HPDE6-E6E7 (cell line): ENCODE data around the gene LCN10.
"Not testable (repeated sequence)": the region's sequence is repeated elsewhere in the genome, so short reads cannot be mapped to it uniquely, and the experiment has no call there.

Experiments
- DNase-seq: peaks from one replicate; pipeline ENCODE4 v3.0.0; 2011; ENCODE audit warnings: missing footprints; ENCODE audit errors: extremely low spot score

Gene LCN10

DNA sequence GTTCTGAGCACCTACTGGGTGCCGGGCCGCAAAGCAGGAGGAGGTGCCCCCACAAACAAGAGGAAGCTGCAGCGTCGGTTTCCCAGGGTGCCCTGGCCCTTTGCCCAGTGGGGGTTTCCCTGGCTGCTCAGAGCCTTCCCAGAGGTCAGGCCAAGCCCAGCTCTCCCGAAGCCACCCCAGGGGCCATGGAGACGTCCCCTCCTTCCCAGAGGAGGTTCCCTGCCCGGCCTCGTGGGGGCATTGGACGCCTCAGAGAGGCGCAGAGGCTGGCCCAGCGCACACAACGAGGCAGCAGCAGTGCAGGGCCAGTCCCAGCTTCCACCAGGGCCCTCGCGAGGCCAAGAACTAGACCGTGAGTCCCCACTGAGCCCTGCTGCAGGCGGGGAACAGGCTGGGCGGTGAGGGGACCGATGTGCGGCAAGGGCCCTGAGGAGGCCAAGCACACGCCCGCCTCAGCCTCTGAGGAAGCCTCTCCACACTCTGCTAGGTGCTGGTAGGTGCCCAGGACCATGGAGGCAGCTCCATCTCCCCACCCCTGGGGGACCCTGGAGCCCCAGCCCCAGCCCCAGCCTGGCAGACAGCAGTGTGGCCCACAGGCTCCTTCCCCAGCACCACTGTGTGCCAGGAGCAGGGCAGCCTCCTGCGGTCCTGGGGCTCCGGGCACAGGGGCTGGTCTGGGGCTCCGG, 23.4 kb downstream of the LCN10 start:
- no peak for DNase-seq

DNA sequence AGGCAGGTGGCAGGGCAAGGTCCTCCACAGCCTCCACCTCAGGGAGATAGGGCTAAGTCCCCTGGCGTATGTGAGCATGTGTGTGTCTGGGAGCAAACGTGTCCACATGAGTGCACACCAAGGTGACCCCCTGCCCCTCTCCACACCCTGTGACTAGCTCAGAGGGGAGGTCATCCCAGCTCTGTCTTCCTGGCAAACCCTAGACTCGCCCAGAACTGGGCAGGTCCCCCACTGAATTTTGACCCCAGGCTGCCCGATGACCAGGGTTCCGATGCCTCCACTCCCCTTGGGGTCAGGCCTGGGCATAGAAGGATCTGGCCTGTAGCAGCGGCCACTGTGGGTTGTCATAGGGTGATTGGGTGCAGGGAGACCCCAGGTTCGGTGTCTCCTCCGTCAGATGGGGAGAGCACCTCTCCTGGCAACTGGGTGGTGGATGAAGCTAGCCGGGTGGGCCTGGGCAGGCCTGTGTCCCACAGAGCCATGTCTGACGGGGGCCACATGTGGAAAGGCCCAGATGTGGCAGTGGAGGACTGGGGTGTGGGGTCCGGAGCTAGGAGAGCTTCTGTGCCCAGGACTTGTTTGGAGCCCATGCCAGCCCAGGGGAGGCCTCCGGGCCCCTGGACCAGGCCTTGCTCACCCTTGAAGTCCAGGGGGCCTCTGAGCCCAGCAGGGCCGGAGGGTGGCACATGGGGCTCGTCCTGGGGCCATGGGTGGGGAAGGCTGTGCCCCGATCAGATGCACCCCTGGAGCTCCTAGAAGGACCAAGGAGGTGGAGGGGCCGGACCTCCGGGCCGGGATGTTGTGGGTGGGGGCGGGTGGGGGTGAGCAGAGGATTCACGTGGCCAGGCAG, 24.2 kb downstream of the LCN10 start:
- no peak for DNase-seq

DNA sequence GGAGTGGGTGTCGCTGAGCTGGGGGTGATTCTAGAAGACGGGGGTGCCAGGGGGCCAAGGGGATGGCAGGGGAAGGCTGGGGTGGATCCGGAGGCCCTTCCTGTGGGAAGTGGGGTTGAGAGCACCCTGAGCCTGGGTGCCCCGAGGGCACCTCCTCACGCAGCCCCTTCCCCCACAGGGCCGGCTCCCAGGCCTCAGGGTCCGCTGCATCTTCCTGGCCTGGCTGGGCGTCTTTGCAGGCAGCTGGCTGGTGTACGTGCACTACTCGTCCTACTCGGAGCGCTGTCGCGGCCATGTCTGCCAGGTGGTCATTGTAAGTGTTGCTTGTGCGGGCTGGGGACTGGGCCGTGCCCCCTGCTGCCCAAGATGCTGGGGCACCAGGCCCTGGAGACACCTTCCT, 25.3 kb downstream of the LCN10 start:
- no peak for DNase-seq

DNA sequence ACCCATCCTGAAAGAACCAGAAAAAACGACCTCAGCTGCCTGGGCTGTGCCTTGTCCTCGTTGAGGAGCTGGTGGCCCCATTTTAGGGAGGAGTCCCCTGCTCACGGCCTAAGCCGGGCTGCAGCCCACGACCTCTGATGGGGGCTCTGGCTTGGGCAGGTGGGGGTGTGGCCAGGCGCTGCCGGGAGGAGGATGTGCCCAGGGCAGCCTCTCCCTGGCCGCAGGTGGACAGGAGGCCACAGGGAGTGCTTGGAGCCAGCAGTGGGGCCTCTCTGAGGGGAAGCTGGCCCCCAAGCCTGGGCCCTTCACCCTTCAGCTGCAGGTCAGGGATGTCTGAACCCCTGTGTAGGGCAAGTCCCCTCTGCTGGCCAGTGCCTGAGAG, 27.9 kb downstream of the LCN10 start:
- no peak for DNase-seq

DNA sequence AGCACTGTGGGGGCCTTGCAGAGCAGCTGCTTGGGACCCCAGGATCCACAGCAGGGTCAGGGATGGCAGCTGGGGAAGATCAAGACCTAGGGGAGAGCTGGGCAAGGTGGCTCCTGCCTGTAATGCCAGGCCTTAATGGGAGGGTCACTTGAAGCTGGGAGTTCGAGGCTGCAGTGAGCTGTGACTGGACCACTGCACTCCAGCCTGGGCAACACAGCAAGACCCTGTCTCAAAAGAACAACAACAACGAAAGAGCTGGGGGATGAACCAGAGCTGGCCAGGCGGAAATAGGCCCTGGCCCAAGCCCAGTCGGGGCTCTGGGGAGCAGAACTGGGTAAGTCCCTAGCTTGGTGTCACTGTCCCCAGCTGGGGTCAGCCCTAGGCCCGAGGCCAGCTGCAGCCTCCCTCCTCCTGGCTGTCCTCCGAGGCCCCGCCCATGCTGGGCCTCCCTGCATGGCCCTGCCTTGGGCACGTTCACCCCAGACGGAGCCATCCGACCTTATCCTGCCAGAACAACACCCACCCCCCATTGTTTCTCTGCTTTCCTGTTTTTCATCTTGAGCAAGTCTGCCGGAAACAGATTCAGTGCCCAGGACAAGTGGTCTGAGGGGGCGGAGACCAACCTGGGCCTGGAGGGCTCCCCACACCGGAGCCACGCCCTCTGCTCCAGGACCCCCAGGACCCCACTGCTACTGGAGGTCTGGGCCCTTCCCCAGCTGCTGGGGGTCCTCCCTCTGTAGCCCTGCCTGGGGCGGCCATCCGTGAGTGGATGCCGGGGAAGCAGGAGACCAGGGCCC, 28.4 kb downstream of the LCN10 start:
- no peak for DNase-seq

DNA sequence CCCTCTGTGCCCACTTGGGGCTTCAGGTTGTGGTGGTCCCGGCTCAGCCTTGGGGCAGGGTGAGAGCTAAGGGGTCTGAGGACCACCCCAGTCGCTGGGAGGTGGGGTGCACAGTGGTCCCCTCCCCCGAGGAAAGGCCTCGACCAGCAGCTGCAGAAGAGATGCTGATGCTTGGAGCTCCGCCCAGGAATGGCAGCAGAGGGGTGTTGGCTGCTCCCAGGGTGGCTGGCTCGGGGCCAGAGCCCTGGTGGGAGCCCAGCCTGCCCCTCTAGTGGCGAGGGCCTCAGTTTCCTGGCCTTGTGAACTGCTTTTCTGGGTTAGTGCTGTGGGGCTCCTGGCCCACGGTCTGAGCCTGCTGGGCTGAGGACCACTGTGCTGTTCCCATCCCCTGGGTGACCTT, 29.2 kb downstream of the LCN10 start:
- no peak for DNase-seq

DNA sequence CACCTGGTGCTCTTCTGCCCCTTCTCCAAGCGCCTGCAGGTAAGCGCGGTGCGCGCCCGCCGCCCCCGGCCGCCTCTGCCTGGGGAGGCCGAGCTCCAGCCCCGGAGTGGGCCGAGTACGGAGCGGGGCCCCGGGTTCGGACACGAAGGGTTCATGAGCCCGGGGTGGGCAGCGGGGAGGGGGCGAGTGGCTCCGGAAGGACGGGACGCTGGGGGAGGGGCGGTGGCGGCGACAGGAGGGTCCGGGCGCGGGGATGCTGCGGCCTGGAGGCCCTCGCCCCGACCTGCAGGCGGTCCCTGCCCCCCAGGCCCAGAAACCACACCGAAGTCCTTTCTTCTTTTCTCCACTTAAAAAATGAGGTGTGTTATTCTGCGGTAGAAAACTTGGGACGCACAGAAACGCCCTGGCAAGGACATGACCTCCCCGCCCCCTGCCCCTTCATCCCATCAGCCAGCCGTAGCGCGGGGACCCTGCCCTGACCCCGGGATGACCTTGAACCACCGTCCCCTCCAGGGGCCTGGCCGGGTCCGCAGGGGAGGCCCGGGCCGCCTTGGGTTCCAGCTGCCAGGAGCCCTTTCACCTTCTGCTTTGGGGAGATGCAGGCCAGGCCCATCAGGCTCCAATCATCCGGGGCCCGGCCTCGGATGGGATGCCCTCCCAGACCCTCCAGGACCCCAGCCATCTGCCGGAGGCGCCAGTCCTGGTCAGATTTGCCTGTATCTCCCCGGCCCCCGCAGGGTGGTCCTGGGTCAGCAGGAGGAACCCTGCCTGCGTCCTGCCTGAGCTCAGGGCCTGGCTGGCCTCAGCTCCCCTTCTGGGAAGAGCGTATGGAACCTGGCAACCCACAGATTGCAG, 29.8 kb downstream of the LCN10 start:
- DNase-seq, result no peak

DNA sequence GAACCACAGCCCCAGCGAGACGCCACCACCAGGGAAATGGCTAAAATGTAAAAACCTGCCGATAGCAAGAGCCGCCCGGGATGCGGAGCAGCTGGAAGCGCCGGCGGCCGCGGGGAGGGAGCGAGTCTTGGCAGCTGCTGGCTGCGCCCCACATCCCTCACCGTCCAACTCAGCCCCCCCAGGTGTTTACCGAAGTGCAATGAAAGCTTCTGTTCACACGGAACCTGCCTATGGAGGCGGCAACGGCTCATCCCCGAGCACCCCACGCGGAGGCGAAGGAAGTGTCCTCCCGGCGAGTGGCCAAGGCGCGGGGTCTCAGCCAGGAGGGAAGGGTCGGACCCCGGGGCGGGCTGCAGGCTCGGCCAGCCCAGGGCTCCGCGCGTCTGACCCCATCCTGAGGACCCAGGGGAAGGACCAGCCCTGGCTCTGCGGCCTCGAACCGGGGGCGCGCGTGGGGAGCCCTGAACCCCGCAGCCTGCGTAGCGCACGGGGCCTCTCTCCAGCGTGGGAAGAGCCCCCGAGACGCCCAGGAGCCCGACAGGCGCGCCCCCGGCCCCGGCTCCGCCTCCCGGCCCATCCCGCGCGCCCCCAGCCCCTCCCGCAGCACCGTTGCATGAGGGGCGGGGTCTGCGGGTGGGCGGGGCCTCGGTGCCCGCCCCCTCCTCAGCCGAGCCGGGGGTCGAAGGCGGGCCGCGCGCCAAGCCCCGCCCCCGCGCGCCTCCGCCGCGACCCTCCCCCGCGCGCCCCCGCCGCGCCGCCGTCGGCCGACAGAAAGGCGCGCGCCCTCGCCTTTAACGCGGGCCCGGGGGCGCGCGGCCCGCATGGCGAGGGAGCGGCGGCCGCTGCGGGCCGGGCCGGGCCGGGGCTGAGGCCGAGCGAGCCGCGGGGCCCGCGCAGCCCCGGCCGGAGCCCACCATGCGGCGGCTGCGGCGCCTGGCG, 30.7 kb downstream of the LCN10 start, which contains the start of gene DIPK1B:
DIPK1B (plus strand) TSS at position 822 of the 939 bp plus-strand sequence; CDS start at position 916, 94 bp downstream.
- DNase-seq, result no peak

DNA sequence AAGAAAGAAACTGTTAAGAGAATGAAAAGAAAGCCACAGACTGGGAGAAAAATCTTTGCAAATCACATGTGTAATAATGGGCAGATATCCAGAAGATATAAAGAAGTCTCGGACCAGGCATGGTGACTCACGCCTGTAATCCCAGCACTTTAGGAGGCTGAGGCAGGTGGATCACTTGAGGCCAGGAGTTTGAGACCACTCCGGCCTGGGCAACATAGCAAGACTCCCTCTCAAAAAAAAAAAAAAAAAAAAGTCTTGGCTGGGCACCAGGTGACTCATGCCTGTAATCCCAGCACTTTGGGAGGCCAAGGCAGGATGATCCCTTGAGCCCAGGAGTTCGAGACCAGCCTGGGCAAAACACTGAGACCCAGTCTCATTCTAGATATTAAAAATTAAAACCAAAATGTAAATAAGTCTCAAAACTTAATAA, 31.5 kb downstream of the LCN10 start:
- DNase-seq, result not testable (repeated sequence)

DNA sequence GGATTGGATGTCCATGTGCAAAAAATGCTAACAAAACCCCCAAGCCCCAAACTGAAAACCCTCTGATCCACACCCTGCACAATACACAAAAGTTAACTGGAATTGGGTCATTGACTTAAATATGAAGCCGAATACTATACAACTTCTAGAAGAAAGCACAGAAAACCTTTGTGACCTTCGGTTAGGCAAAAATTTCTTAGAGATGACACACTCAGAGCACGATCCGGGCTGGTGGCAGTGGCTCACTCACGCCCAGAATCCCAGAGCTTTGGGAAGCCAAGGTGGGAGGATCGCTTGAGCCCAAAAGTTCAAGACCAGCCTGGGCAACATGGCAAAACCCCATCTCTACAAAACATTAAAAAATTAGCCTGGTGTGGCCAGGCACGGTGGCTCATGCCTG, 32.2 kb downstream of the LCN10 start:
- no peak for DNase-seq

DNA sequence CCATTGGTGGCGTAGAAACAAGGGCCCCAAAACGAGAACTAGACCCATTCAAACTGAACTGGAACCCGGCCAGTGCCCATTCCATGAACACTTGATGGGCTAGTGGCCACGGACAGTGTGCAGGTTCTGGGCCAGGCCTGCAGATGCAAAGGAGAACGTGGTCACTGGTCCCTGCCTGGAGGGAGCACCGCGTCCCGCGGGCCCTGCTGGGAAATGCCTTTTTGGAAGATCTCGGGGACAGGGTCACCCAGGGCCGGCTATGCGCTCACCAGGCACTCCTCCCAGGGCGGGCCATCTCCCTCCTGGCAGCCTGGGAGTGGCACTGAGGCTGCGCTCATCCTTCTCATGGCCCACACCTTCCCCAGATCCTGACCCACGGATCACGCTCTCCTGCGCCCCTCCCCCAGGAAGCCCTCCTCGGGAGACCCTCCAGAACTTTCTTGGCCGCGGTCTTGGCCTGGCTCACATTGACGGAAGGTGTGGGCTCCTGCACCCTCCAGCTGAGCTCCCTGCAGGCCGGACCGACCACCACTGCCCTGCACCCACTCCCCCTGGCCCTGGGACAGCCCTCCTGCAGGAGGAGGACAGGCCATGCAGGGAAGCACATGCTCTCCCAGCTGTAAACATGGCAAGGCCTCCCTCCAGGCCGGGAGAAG, 33.2 kb downstream of the LCN10 start:
- DNase-seq, result no peak

DNA sequence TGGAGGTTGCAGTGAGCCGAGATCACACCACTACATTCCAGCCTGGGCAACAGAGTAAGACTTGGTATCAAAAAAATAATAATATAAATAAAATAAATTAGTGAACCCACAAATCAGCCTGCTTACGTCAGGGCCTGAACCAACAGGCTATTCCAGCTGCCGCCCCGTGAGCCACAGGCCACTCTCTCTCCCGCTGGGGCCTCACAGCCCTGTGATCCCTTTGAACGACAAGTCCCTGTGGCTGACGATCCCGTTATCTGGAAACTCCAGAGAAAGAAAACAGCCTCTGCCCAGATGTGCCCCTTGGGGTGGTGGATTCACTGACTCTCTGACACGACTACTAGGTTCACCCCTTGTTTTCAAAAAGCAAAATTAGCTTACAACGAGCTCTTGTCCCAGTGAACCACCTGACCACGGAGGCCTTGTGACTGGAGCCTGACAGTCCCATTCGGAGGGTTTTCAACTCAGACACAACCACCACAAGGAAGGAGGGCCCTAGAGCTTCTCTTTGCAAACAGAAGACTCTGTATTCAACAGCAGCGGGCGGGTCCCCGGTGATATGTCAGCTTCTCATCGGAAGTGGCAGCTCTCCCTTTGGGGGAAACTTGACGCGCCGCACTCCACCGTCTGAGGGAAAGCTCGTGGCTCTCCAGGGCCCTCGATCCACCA, 34.8 kb downstream of the LCN10 start:
- DNase-seq, result no peak

DNA sequence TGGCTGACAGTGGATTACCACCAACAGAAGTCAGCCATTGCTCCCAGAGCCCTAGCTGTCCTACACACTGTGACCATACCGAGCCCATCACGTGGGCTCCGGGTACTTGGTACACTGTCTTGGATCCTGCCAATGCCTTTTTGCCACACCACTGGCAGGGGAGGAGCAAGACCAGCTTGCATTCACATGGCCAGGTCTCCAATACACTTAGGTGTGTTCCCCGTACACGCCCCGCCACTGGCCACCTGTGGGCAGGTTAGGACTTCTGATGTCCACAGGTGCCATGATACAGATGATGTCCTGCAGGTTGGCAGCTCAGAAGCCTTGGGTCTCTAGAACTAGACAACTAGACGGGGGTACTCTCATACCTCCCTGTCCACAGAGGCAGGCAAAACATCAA, 35.7 kb downstream of the LCN10 start:
- no peak for DNase-seq

DNA sequence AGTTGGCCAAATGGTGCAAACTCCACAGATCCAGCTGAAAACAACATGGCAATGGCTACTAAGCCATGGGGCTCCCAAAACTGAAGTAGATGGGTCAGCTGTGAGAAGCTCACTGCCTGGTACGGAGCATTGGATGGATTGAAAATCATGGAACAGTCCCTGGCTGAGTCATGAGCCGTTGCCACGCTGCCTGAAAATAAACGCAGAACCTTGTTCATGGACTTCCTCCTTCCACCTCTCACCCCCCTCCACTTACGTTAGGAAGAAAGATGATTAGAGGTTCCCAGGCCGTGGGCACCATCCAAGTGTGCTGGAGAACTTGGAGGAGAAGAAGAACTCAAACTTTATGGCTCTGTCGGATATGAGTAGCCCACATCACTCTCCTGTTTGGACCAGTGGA, 37.2 kb downstream of the LCN10 start:
- no peak for DNase-seq

DNA sequence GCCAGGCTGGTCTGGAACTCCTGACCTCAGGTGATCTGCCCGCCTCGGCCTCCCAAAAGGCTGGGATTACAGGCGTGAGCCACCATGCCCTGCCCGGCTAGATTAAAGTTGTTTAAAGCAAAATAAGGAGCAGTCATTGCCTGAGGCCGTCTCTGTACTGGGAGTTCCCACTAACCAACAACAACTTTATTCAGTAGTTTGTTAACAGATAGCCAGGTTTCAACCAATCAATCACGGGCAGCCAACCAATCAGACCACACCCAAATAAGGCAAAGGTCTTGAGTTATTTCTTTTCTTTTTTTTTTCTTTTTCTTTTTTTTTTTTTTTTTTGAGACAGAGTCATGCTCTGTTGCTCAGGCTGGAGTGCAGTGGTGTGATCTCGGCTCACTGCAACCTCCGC, 38.0 kb downstream of the LCN10 start:
- DNase-seq, result not testable (repeated sequence)

DNA sequence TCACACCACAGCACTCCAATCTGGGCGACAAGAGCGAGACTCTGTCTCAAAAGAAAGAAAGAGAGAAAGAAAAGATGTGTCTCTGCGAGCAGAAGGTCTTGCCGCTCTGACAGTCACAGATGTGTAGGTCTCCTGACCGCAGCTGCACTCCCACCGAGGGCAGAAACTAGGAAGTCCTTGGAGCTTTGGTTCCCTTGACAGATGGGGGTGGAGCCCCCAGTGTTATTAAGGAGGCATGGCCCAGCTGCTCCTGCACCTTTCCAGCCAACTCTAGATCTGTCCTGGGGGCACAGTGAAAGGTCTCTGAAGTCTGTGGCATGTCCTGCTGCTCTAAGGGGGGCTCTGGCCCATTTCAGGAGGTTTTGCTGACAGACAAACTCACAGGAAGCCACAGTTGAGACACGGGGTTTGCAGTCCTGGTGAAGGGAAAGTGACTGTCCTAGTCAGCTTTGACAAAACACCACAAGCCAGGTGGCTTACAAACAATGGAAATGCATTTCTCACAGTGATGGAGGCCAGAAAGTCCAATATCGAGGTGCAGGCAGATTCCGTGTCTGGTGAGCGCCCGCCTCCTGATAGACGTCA, 39.4 kb downstream of the LCN10 start:
- no peak for DNase-seq

DNA sequence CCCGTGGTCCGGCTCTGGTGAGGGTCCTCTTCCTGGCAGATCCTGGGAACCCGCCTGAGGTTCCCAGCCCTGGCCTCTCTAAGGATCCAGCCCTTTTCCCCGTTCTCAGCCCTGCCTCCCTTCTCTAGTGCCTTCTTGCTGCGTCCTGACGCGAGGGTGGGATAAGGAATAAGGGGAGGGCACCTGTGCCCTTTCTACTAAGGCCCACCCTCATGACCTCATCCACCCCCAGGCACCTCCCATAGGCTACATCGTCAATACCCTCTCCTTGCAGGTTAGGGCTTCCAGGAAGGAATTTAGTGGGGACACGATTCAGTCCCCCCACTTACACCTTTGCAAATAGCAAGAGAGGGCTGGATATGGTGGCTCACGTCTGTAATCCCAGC, 41.1 kb downstream of the LCN10 start:
- no peak for DNase-seq

DNA sequence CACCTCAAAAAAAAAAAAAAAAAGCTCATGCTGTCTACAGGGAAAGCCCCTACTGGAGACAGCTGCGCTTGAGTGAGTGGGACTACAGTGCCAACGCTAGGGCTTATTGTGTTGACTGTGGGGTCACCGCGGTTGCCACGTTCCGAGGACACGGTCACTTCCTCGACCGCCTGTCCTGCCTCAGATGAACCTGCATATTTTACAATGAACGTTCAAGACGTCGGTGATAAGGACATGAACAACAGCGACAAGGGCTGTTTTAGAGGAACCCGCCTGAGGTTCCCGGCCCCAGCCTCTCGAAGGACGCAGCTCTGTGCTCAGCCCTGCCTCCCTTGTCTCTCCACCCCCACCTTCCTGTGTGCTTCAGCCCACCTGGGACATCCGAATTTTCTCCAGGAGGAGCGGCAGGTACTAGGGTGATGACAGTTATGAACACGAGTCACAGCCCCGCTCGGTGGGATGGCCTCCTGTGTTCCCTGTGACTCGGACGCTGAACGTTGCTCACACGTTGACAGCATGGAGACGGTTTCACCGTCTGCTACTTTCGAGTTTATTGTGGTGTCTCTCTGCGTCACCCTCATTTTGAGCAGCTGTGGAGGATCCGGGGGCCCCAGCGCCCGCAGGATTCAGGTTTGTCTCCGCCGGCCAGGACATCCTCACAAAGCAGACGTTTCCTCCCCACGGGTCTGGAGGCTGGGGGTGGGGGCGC, 41.6 kb downstream of the LCN10 start:
- DNase-seq, result no peak
